ENCODE measurements around the gene JAKMIP1.

JAKMIP1 gene

DNA sequence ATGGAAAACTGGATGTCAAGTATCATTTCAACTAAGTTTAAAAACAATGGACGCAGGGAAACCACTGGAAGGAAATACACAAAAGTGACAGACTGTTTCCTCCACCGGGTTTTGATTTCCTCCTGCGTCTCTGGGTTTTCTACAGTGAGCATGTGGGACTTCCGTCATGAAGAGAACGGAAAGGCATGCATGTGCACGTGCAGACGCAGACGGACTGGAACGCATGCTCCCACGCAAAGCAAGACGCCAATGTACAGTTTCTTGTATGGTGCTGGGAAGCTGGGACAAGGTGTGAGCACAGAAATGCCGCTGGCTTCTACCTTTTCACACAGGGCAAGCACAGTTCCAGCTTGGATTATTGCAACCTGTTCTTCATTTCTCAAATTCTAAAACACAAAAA, 151.8 kb downstream of the JAKMIP1 start:
- Histone ChIP-seq H3K4me1 (ENCODE audit: control insufficient read depth in 1 of 2, insufficient read depth in 2 of 2, low read length in 2 of 2) (no peaks in the 10 kb centered on the region), H3K9ac (ENCODE audit: low read depth in 1 of 2, low read length in 2 of 2) (no peak overlapping the region), H3K9me3 (ENCODE audit: control insufficient read depth in 1 of 2, low read length in 2 of 2) (no peaks in the 10 kb centered on the region), H3K36me3 (ENCODE audit: control insufficient read depth in 1 of 2, insufficient read depth in 2 of 2, low read length in 2 of 2) (no peaks in the 10 kb centered on the region), H3K27ac (ENCODE audit: low read depth, low read length) (no peak overlapping the region), H3K27me3 (ENCODE audit: control insufficient read depth in 1 of 2, insufficient read depth in 2 of 2, low read length in 2 of 2) (no peaks in the 10 kb centered on the region), H3K4me3 (ENCODE audit: low read depth in 1 of 2, low read length in 2 of 2) (no peak overlapping the region)

GRCh38 chr4:6047130-6047673, 153.1 kb downstream of the JAKMIP1 start:
- H3K4me1 ChIP-seq (ENCODE audit: control insufficient read depth in 1 of 2, insufficient read depth in 2 of 2, low read length in 2 of 2), result no peaks in the 10 kb centered on the region
- peaks cover 0 to 7% of the 10 kb centered on the region in 2 donors for H3K27me3 ChIP-seq (ENCODE audit: control insufficient read depth in 1 of 2, insufficient read depth in 2 of 2, low read length in 2 of 2)
- H3K36me3 ChIP-seq (ENCODE audit: control insufficient read depth in 1 of 2, insufficient read depth in 2 of 2, low read length in 2 of 2), result no peaks in the 10 kb centered on the region
- no peaks in the 10 kb centered on the region for H3K9me3 ChIP-seq (ENCODE audit: control insufficient read depth in 1 of 2, low read length in 2 of 2)
- H3K9ac ChIP-seq (ENCODE audit: low read depth in 1 of 2, low read length in 2 of 2), result no peak overlapping the region
- H3K4me3 ChIP-seq (ENCODE audit: low read depth in 1 of 2, low read length in 2 of 2), result no peak overlapping the region
- no peak overlapping the region for H3K27ac ChIP-seq (ENCODE audit: low read depth, low read length)

GRCh38 chr4:6046526-6047129, 153.7 kb downstream of the JAKMIP1 start:
- Histone ChIP-seq H3K9ac (ENCODE audit: low read depth in 1 of 2, low read length in 2 of 2) (no peak overlapping the region), H3K27me3 (ENCODE audit: control insufficient read depth in 1 of 2, insufficient read depth in 2 of 2, low read length in 2 of 2) (peaks cover 0 to 7% of the 10 kb centered on the region in 2 donors), H3K36me3 (ENCODE audit: control insufficient read depth in 1 of 2, insufficient read depth in 2 of 2, low read length in 2 of 2) (no peaks in the 10 kb centered on the region), H3K4me3 (ENCODE audit: low read depth in 1 of 2, low read length in 2 of 2) (no peak overlapping the region), H3K9me3 (ENCODE audit: control insufficient read depth in 1 of 2, low read length in 2 of 2) (no peaks in the 10 kb centered on the region), H3K27ac (ENCODE audit: low read depth, low read length) (no peak overlapping the region), H3K4me1 (ENCODE audit: control insufficient read depth in 1 of 2, insufficient read depth in 2 of 2, low read length in 2 of 2) (no peaks in the 10 kb centered on the region)

DNA sequence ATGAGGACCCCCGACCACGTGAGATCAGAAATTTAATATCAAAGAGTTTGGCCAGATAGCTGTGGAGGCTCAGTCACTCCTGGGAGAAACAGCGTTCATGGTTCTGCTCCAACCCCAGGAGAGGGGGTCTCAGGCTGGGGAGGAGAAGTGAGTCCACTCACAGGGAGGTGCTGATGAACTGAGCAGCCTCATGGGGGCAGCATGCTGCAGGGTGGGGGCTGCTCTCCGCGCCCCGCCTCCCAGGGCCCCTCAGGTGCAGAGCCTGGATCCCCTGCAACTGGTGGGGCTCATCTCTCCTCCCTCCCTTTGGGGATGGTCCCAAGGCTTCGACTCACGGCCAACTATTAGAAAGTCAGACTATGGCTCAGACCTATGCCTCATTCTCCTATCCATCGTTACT, 155.5 kb downstream of the JAKMIP1 start:
- H3K27me3 ChIP-seq (ENCODE audit: control insufficient read depth in 1 of 2, insufficient read depth in 2 of 2, low read length in 2 of 2), result peaks cover 0 to 7% of the 10 kb centered on the region in 2 donors
- H3K9ac ChIP-seq (ENCODE audit: low read depth in 1 of 2, low read length in 2 of 2), result no peak overlapping the region
- no peak overlapping the region for H3K4me3 ChIP-seq (ENCODE audit: low read depth in 1 of 2, low read length in 2 of 2)
- no peaks in the 10 kb centered on the region for H3K4me1 ChIP-seq (ENCODE audit: control insufficient read depth in 1 of 2, insufficient read depth in 2 of 2, low read length in 2 of 2)
- H3K27ac ChIP-seq (ENCODE audit: low read depth, low read length), result no peak overlapping the region
- no peaks in the 10 kb centered on the region for H3K36me3 ChIP-seq (ENCODE audit: control insufficient read depth in 1 of 2, insufficient read depth in 2 of 2, low read length in 2 of 2)
- no peaks in the 10 kb centered on the region for H3K9me3 ChIP-seq (ENCODE audit: control insufficient read depth in 1 of 2, low read length in 2 of 2)

GRCh38 chr4:6044276-6044675, 156.1 kb downstream of the JAKMIP1 start:
- Histone ChIP-seq H3K4me1 (ENCODE audit: control insufficient read depth in 1 of 2, insufficient read depth in 2 of 2, low read length in 2 of 2) (no peaks in the 10 kb centered on the region), H3K27ac (ENCODE audit: low read depth, low read length) (no peak overlapping the region), H3K9ac (ENCODE audit: low read depth in 1 of 2, low read length in 2 of 2) (no peak overlapping the region), H3K4me3 (ENCODE audit: low read depth in 1 of 2, low read length in 2 of 2) (no peak overlapping the region), H3K27me3 (ENCODE audit: control insufficient read depth in 1 of 2, insufficient read depth in 2 of 2, low read length in 2 of 2) (peaks cover 0 to 7% of the 10 kb centered on the region in 2 donors), H3K36me3 (ENCODE audit: control insufficient read depth in 1 of 2, insufficient read depth in 2 of 2, low read length in 2 of 2) (no peaks in the 10 kb centered on the region), H3K9me3 (ENCODE audit: control insufficient read depth in 1 of 2, low read length in 2 of 2) (no peaks in the 10 kb centered on the region)

GRCh38 chr4:6043843-6044242, 156.5 kb downstream of the JAKMIP1 start:
- Histone ChIP-seq H3K4me3 (ENCODE audit: low read depth in 1 of 2, low read length in 2 of 2) (no peak overlapping the region), H3K9me3 (ENCODE audit: control insufficient read depth in 1 of 2, low read length in 2 of 2) (no peaks in the 10 kb centered on the region), H3K27me3 (ENCODE audit: control insufficient read depth in 1 of 2, insufficient read depth in 2 of 2, low read length in 2 of 2) (peaks cover 0 to 7% of the 10 kb centered on the region in 2 donors), H3K9ac (ENCODE audit: low read depth in 1 of 2, low read length in 2 of 2) (no peak overlapping the region), H3K4me1 (ENCODE audit: control insufficient read depth in 1 of 2, insufficient read depth in 2 of 2, low read length in 2 of 2) (no peaks in the 10 kb centered on the region), H3K36me3 (ENCODE audit: control insufficient read depth in 1 of 2, insufficient read depth in 2 of 2, low read length in 2 of 2) (no peaks in the 10 kb centered on the region), H3K27ac (ENCODE audit: low read depth, low read length) (no peak overlapping the region)

DNA sequence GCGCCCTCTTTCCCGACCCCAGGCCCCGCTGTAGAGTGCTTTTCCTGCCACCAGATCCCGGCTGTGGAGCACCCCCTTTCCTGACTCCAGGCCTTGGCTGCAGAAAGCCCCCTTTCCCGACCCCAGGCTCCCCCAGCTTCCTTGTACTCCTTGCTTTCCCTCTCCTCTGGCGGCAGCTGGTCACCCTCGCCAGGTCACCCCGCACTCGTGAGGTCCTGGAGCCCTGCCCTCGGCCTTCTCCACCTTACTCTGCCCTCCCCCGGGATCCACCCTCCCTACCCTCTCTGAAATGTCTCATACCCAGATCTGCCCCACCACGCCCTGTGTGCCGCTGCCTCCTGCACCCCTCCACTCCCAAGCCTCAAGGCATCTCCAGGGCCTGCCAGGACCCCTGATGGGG, 157.2 kb downstream of the JAKMIP1 start:
- Histone ChIP-seq H3K27me3 (ENCODE audit: control insufficient read depth in 1 of 2, insufficient read depth in 2 of 2, low read length in 2 of 2) (peaks cover 0 to 7% of the 10 kb centered on the region in 2 donors), H3K9ac (ENCODE audit: low read depth in 1 of 2, low read length in 2 of 2) (no peak overlapping the region), H3K27ac (ENCODE audit: low read depth, low read length) (no peak overlapping the region)

GRCh38 chr4:6042293-6043063, 157.9 kb downstream of the JAKMIP1 start:
- peaks cover 0 to 7% of the 10 kb centered on the region in 2 donors for H3K27me3 ChIP-seq (ENCODE audit: control insufficient read depth in 1 of 2, insufficient read depth in 2 of 2, low read length in 2 of 2)
- H3K4me1 ChIP-seq (ENCODE audit: control insufficient read depth in 1 of 2, insufficient read depth in 2 of 2, low read length in 2 of 2), result no peaks in the 10 kb centered on the region
- H3K27ac ChIP-seq (ENCODE audit: low read depth, low read length), result no peak overlapping the region
- no peak overlapping the region for H3K4me3 ChIP-seq (ENCODE audit: low read depth in 1 of 2, low read length in 2 of 2)
- H3K9ac ChIP-seq (ENCODE audit: low read depth in 1 of 2, low read length in 2 of 2), result no peak overlapping the region
- H3K36me3 ChIP-seq (ENCODE audit: control insufficient read depth in 1 of 2, insufficient read depth in 2 of 2, low read length in 2 of 2), result no peaks in the 10 kb centered on the region
- no peaks in the 10 kb centered on the region for H3K9me3 ChIP-seq (ENCODE audit: control insufficient read depth in 1 of 2, low read length in 2 of 2)

More for the DNA sequence above, 157.2 kb downstream of the JAKMIP1 start:
- Histone ChIP-seq H3K4me3 (ENCODE audit: low read depth in 1 of 2, low read length in 2 of 2) (no peak overlapping the region), H3K36me3 (ENCODE audit: control insufficient read depth in 1 of 2, insufficient read depth in 2 of 2, low read length in 2 of 2) (no peaks in the 10 kb centered on the region), H3K4me1 (ENCODE audit: control insufficient read depth in 1 of 2, insufficient read depth in 2 of 2, low read length in 2 of 2) (no peaks in the 10 kb centered on the region), H3K9me3 (ENCODE audit: control insufficient read depth in 1 of 2, low read length in 2 of 2) (no peaks in the 10 kb centered on the region)

DNA sequence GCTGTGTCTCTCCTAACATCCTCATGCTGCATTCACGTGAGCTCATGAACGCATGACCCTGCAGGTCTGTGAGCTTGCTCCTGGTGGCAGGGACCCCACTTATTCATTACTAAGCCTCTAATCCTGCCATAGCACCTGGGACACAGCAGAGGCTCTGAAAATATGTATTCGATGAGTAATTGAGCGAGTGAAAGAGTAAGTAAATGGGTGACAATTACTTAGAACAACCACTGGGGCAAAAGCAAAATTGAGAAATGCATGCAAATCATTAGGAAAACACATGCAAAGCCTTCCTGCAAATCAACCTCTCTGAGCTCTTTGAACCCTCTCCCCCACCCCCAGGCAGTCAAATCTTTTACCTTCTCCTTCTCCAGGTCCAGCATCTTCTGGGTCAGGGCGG, 158.5 kb downstream of the JAKMIP1 start:
- Histone ChIP-seq H3K4me1 (ENCODE audit: control insufficient read depth in 1 of 2, insufficient read depth in 2 of 2, low read length in 2 of 2) (no peaks in the 10 kb centered on the region), H3K9me3 (ENCODE audit: control insufficient read depth in 1 of 2, low read length in 2 of 2) (no peaks in the 10 kb centered on the region), H3K27ac (ENCODE audit: low read depth, low read length) (no peak overlapping the region), H3K36me3 (ENCODE audit: control insufficient read depth in 1 of 2, insufficient read depth in 2 of 2, low read length in 2 of 2) (no peaks in the 10 kb centered on the region), H3K9ac (ENCODE audit: low read depth in 1 of 2, low read length in 2 of 2) (no peak overlapping the region), H3K27me3 (ENCODE audit: control insufficient read depth in 1 of 2, insufficient read depth in 2 of 2, low read length in 2 of 2) (peaks cover 0 to 7% of the 10 kb centered on the region in 2 donors), H3K4me3 (ENCODE audit: low read depth in 1 of 2, low read length in 2 of 2) (no peak overlapping the region)

DNA sequence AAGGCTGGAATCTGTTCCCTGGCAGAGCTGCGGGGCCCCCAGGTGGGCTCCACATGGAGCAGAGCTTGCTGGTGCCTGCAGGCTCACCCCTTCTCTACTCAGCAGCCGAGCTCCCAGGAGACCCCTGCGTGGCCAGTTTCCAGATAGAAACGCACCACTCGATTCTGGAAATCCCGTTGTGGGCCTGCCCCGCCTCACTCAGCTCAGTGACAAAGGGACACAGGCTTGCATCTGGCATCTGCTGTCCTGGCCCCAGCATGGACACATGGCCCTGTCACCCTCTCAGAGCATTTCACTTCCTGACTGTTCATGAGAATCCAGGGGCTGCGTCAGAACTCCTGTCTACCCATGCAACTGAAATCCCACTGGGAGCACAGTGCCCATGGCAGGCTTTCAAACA, 161.6 kb downstream of the JAKMIP1 start:
- H3K27me3 ChIP-seq (ENCODE audit: control insufficient read depth in 1 of 2, insufficient read depth in 2 of 2, low read length in 2 of 2), result peaks cover 0 to 7% of the 10 kb centered on the region in 2 donors
- no peaks in the 10 kb centered on the region for H3K4me1 ChIP-seq (ENCODE audit: control insufficient read depth in 1 of 2, insufficient read depth in 2 of 2, low read length in 2 of 2)
- no peaks in the 10 kb centered on the region for H3K9me3 ChIP-seq (ENCODE audit: control insufficient read depth in 1 of 2, low read length in 2 of 2)
- H3K36me3 ChIP-seq (ENCODE audit: control insufficient read depth in 1 of 2, insufficient read depth in 2 of 2, low read length in 2 of 2), result no peaks in the 10 kb centered on the region
- no peak overlapping the region for H3K9ac ChIP-seq (ENCODE audit: low read depth in 1 of 2, low read length in 2 of 2)
- no peak overlapping the region for H3K4me3 ChIP-seq (ENCODE audit: low read depth in 1 of 2, low read length in 2 of 2)
- H3K27ac ChIP-seq (ENCODE audit: low read depth, low read length), result no peak overlapping the region
